ENCODE results near the gene S100Z. TPM values are rescaled to one million over a fixed set of nuclear protein-coding genes. Genes with fewer than 3 reads are reported as not detected.

S100Z gene
- total RNA-seq, 1 experiment from 2014 or later: not detected

GRCh38 chr5:76818844-76819831 lies 30.7 kb upstream of the S100Z start, which contains the start of gene F2RL1 (continued):
- TF ChIP-seq, protein P1, sequence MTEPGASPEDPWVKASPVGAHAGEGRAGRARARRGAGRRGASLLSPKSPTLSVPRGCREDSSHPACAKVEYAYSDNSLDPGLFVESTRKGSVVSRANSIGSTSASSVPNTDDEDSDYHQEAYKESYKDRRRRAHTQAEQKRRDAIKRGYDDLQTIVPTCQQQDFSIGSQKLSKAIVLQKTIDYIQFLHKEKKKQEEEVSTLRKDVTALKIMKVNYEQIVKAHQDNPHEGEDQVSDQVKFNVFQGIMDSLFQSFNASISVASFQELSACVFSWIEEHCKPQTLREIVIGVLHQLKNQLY (CRISPR knock-in tag; IDR thresholded peaks at IDR 0.05): no peak
- TF ChIP-seq SOX15 (CRISPR knock-in tag; IDR thresholded peaks at IDR 0.05) (no peak), ZNF671 (CRISPR knock-in tag; IDR thresholded peaks at IDR 0.05) (no peak), ZNF263 (CRISPR knock-in tag; IDR thresholded peaks at IDR 0.05; ENCODE audit: low read depth) (no peak), ZNF232 (CRISPR knock-in tag; IDR thresholded peaks at IDR 0.05) (peak; percentile 76; the same call in 1 of the 2 replicates), IRF2 (CRISPR knock-in tag; IDR thresholded peaks at IDR 0.05; ENCODE audit: borderline replicate concordance, low read depth) (no peak), RELA (CRISPR knock-in tag; IDR thresholded peaks at IDR 0.05; ENCODE audit: borderline replicate concordance) (no peak), TEAD1 (CRISPR knock-in tag; IDR thresholded peaks at IDR 0.05) (peak; percentile 27; the same call in 1 of the 2 replicates), E2F4 (CRISPR knock-in tag; IDR thresholded peaks at IDR 0.05; ENCODE audit: borderline replicate concordance, low read depth) (no peak), NFE2L1 (CRISPR knock-in tag; IDR thresholded peaks at IDR 0.05) (peak; percentile 39; the same call in 1 of the 2 replicates)

GRCh38 chr5:76819851-76820525 lies 29.8 kb upstream of the S100Z start:
- CTCF ChIA-PET: interaction anchor here (1.6 to 3.1 kb wide), 5 partner anchors 13 to 417 kb away, joined by 3 to 27 read pairs (median 6); partner anchors contain the start of gene IQGAP2
- TF ChIP-seq TEAD4 (CRISPR knock-in tag; IDR thresholded peaks at IDR 0.05): no peak
- no peak for TF ChIP-seq NFE2L1 (CRISPR knock-in tag; IDR thresholded peaks at IDR 0.05)
- no peak for TF ChIP-seq ZNF263 (CRISPR knock-in tag; IDR thresholded peaks at IDR 0.05; ENCODE audit: low read depth)
- TF ChIP-seq NR1H2 (CRISPR knock-in tag; IDR thresholded peaks at IDR 0.05): no peak
- TF ChIP-seq MXD4 (CRISPR knock-in tag; IDR thresholded peaks at IDR 0.05; ENCODE audit: borderline replicate concordance): no peak
- 0 out of 2 replicates have a peak, but pooled peaks have one; percentile 20 for TF ChIP-seq ZNF423 (CRISPR knock-in tag; IDR thresholded peaks at IDR 0.05)
- Mint-ChIP-seq H3K36me3 (peaks cover 13% of the 10 kb centered on the region), H3K27me3 (ENCODE audit: low read depth) (peaks cover 16% of the 10 kb centered on the region), H3K27ac (peak overlapping the region; percentile 71), H3K4me3 (peak overlapping the region; percentile 91), H3K4me1 (peaks cover 24% of the 10 kb centered on the region), H3K9me3 (no peaks in the 10 kb centered on the region)
- ATAC-seq: no peak
- POLR2A ChIA-PET: interaction anchor here (1.0 to 4.0 kb wide), 4 partner anchors 12 to 46 kb away, joined by 3 to 73 read pairs (median 4); no protein-coding TSS in a partner anchor
- DNase-seq (ENCODE audit: low spot score): peak; percentile 26

- Mint-ChIP-seq H3K4me1 (peaks cover 24% of the 10 kb centered on the region), H3K36me3 (peaks cover 13% of the 10 kb centered on the region), H3K9me3 (no peaks in the 10 kb centered on the region), H3K27me3 (ENCODE audit: low read depth) (peaks cover 16% of the 10 kb centered on the region), H3K4me3 (peak overlapping the region; percentile 91), H3K27ac (peak overlapping the region; percentile 71)
- ChIA-PET CTCF (interaction anchor here (2.1 to 3.1 kb wide), 3 partner anchors 14 to 417 kb away, joined by 6 to 27 read pairs (median 23); partner anchors contain the start of gene IQGAP2), POLR2A (interaction anchor here (4.0 kb wide), 1 partner anchor 13 kb away, joined by 73 read pairs; no protein-coding TSS in a partner anchor)
- DNase-seq (ENCODE audit: low spot score) (no peak), ATAC-seq (no peak)
- TF ChIP-seq MXD4 (CRISPR knock-in tag; IDR thresholded peaks at IDR 0.05; ENCODE audit: borderline replicate concordance) (no peak), AFF4 (CRISPR knock-in tag; IDR thresholded peaks at IDR 0.05; ENCODE audit: borderline replicate concordance) (no peak), NR2C2 (CRISPR knock-in tag; IDR thresholded peaks at IDR 0.05) (no peak), GRHL2 (CRISPR knock-in tag; IDR thresholded peaks at IDR 0.05; ENCODE audit: insufficient replicate concordance, severe bottlenecking) (no peak), ETV6 (CRISPR knock-in tag; IDR thresholded peaks at IDR 0.05) (no peak)
- TF ChIP-seq, protein P2, sequence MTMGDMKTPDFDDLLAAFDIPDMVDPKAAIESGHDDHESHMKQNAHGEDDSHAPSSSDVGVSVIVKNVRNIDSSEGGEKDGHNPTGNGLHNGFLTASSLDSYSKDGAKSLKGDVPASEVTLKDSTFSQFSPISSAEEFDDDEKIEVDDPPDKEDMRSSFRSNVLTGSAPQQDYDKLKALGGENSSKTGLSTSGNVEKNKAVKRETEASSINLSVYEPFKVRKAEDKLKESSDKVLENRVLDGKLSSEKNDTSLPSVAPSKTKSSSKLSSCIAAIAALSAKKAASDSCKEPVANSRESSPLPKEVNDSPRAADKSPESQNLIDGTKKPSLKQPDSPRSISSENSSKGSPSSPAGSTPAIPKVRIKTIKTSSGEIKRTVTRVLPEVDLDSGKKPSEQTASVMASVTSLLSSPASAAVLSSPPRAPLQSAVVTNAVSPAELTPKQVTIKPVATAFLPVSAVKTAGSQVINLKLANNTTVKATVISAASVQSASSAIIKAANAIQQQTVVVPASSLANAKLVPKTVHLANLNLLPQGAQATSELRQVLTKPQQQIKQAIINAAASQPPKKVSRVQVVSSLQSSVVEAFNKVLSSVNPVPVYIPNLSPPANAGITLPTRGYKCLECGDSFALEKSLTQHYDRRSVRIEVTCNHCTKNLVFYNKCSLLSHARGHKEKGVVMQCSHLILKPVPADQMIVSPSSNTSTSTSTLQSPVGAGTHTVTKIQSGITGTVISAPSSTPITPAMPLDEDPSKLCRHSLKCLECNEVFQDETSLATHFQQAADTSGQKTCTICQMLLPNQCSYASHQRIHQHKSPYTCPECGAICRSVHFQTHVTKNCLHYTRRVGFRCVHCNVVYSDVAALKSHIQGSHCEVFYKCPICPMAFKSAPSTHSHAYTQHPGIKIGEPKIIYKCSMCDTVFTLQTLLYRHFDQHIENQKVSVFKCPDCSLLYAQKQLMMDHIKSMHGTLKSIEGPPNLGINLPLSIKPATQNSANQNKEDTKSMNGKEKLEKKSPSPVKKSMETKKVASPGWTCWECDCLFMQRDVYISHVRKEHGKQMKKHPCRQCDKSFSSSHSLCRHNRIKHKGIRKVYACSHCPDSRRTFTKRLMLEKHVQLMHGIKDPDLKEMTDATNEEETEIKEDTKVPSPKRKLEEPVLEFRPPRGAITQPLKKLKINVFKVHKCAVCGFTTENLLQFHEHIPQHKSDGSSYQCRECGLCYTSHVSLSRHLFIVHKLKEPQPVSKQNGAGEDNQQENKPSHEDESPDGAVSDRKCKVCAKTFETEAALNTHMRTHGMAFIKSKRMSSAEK (CRISPR knock-in tag; IDR thresholded peaks at IDR 0.05; ENCODE audit: borderline replicate concordance): no peak
Observed at GRCh38 chr5:76820526-76820890, 29.3 kb upstream of the S100Z start.
